Measurements from ENCODE around the gene WFIKKN2.

- TF ChIP-seq CTCF (optimal IDR thresholded peaks at IDR 0.05 in 1 of 3, IDR thresholded peaks at IDR 0.05 in 1 of 3, conservative IDR thresholded peaks at IDR 0.05 in 1 of 3; ENCODE audit: extremely low read depth in 1 of 3, insufficient read depth in 2 of 3, low read length in 3 of 3) (no peak), EZH2 (IDR thresholded peaks at IDR 0.05; ENCODE audit: low read length) (no peak)
Measured at GRCh38 chr17:50864747-50865059, 29.3 kb downstream of the WFIKKN2 start.

Data from keratinocyte (primary cell).